Hepatocyte (in vitro differentiated cells): ENCODE measurements around the gene KDM4F. TPM values are rescaled to one million over a fixed set of nuclear protein-coding genes. Genes with fewer than 3 reads are reported as not detected.

Experiments used
- DNase-seq: peaks from one replicate; pipeline ENCODE4 v3.0.0-alpha.2; 2016; ENCODE audit warnings: low spot score
- H2AFZ ChIP-seq: fragments of 200-600 bp; sonication (generic); 2 replicates; pipeline ENCODE4 v1.6.0; 2016; ENCODE audit warnings: antibody characterized with exemption, mild to moderate bottlenecking
- H3K27ac ChIP-seq: fragments of 200-600 bp; sonication (generic); 2 replicates; pipeline ENCODE4 v1.5.1; 2016; ENCODE audit warnings: mild to moderate bottlenecking
- H3K27me3 ChIP-seq: fragments of 200-600 bp; sonication (generic); 2 replicates; pipeline ENCODE4 v1.6.1; 2016
- H3K36me3 ChIP-seq: fragments of 200-600 bp; sonication (generic); replicated peaks from 2 replicates; pipeline ENCODE4 v1.5.1; 2016; ENCODE audit warnings: low read depth; ENCODE audit not compliant: insufficient read depth
- H3K4me1 ChIP-seq: fragments of 200-600 bp; sonication (generic); 2 replicates; pipeline ENCODE4 v1.5.1; 2016; ENCODE audit warnings: mild to moderate bottlenecking, moderate library complexity; ENCODE audit not compliant: insufficient read depth
- H3K4me2 ChIP-seq: fragments of 200-600 bp; sonication (generic); 2 replicates; pipeline ENCODE4 v1.6.0; 2016
- H3K4me3 ChIP-seq: fragments of 200-600 bp; sonication (generic); 2 replicates; pipeline ENCODE4 v1.5.1; 2016; ENCODE audit warnings: mild to moderate bottlenecking
- H3K79me2 ChIP-seq: fragments of 200-600 bp; sonication (generic); 2 replicates; pipeline ENCODE4 v1.6.0; 2017; ENCODE audit warnings: mild to moderate bottlenecking
- H3K9me2 ChIP-seq: fragments of 200-600 bp; sonication (generic); replicated peaks from 2 replicates; pipeline ENCODE4 v1.6.0; 2017; ENCODE audit warnings: mild to moderate bottlenecking; ENCODE audit not compliant: insufficient read depth
- H3K9me3 ChIP-seq: fragments of 200-600 bp; sonication (generic); 2 replicates; pipeline ENCODE4 v1.5.1; 2016; ENCODE audit warnings: low read depth, mild to moderate bottlenecking
- H4K20me1 ChIP-seq: fragments of 200-600 bp; sonication (generic); 2 replicates; pipeline ENCODE4 v1.6.0; 2016; ENCODE audit warnings: mild to moderate bottlenecking; ENCODE audit not compliant: insufficient read depth, poor library complexity, severe bottlenecking
- CTCF ChIP-seq: fragments of 200-600 bp; sonication (generic); IDR thresholded peaks from 2 replicates; pipeline ENCODE4 v1.5.1; 2016; ENCODE audit warnings: antibody characterized with exemption, mild to moderate bottlenecking; ENCODE audit not compliant: poor library complexity
- EZH2 ChIP-seq: fragments of 200-600 bp; sonication (generic); IDR thresholded peaks from 2 replicates; pipeline ENCODE4 v1.6.1; 2016; ENCODE audit warnings: antibody characterized with exemption, mild to moderate bottlenecking, borderline replicate concordance
- EZH2phosphoT487 ChIP-seq: fragments of 200-600 bp; sonication (generic); IDR thresholded peaks from one replicate; pipeline ENCODE4 v1.6.1; 2018; ENCODE audit warnings: antibody characterized with exemption, mild to moderate bottlenecking, low read depth, moderate library complexity; ENCODE audit not compliant: unreplicated experiment, severe bottlenecking
- WGBS: methylation state at CpG from one replicate; pipeline ENCODE4 v1.1.6; 2016; ENCODE audit warnings: low lambda C conversion rate; ENCODE audit errors: missing lambda C conversion rate; 5-methylcytosine and 5-hydroxymethylcytosine counted together
- polyA plus RNA-seq: library from polyadenylated mRNA; unstranded; fragments of >200 nt; fragmentation: Nextera tagmentation; extraction: Ambion mirVana; gene quantifications from 2 replicates; pipeline ENCODE4 v1.2.1, GENCODE V29; 2016
- total RNA-seq: library from RNA; depleted of rRNA; stranded (reverse); fragments of >200 nt; gene quantifications from 2 replicates; pipeline ENCODE4 v1.2.3, GENCODE V29; 2014

Gene KDM4F
- total and polyA plus RNA-seq, 2 experiments from 2014 or later: not detected

- Histone ChIP-seq H3K9me2 (no peaks in the 10 kb centered on the region), H3K27me3 (no peaks in the 10 kb centered on the region), H3K36me3 (no peaks in the 10 kb centered on the region), H3K4me3 (no peak overlapping the region), H4K20me1 (no peaks in the 10 kb centered on the region), H2AFZ (no peak overlapping the region), H3K79me2 (no peaks in the 10 kb centered on the region), H3K27ac (no peak overlapping the region), H3K4me1 (peaks cover 4% of the 10 kb centered on the region), H3K9me3 (no peaks in the 10 kb centered on the region), H3K4me2 (no peak overlapping the region)
- WGBS: 95% methylated on average over 1 of the region's 1 CpG
- DNase-seq: no peak
- TF ChIP-seq EZH2 (no peak), EZH2phosphoT487 (no peak), CTCF (no peak)
Measured at GRCh38 chr11:95042239-95042638, 7.0 kb upstream of the KDM4F start.

- no peaks in the 10 kb centered on the region for H3K27me3 ChIP-seq
- no peaks in the 10 kb centered on the region for H3K9me3 ChIP-seq
- H3K27ac ChIP-seq: no peak overlapping the region
- WGBS: 92% methylated on average over 3 of the region's 3 CpGs
- H3K79me2 ChIP-seq: no peaks in the 10 kb centered on the region
- DNase-seq: no peak
- H3K4me3 ChIP-seq: no peak overlapping the region
- no peaks in the 10 kb centered on the region for H3K36me3 ChIP-seq
- H2AFZ ChIP-seq: no peak overlapping the region
- H3K4me2 ChIP-seq: no peak overlapping the region
- no peaks in the 10 kb centered on the region for H4K20me1 ChIP-seq
- no peaks in the 10 kb centered on the region for H3K9me2 ChIP-seq
- TF ChIP-seq EZH2 (no peak), CTCF (no peak), EZH2phosphoT487 (no peak)
- H3K4me1 ChIP-seq: peaks cover 4% of the 10 kb centered on the region
Measured at GRCh38 chr11:95042906-95043305, 6.3 kb upstream of the KDM4F start.

GRCh38 chr11:95044010-95044409, 5.2 kb upstream of the KDM4F start:
- Histone ChIP-seq H3K27me3 (no peaks in the 10 kb centered on the region), H2AFZ (no peak overlapping the region), H3K79me2 (no peaks in the 10 kb centered on the region), H3K4me2 (peak overlapping the region; percentile 44), H3K9me2 (no peaks in the 10 kb centered on the region), H3K36me3 (no peaks in the 10 kb centered on the region), H3K4me1 (peaks cover 4% of the 10 kb centered on the region), H4K20me1 (no peaks in the 10 kb centered on the region), H3K9me3 (no peaks in the 10 kb centered on the region), H3K27ac (no peak overlapping the region), H3K4me3 (no peak overlapping the region)
- WGBS: 29% methylated on average over 4 of the region's 4 CpGs
- no peak for DNase-seq
- no peak for TF ChIP-seq EZH2phosphoT487
- TF ChIP-seq CTCF: no peak
- no peak for TF ChIP-seq EZH2

- peaks cover 4% of the 10 kb centered on the region for H3K4me1 ChIP-seq
- no peak overlapping the region for H3K27ac ChIP-seq
- no peaks in the 10 kb centered on the region for H3K9me2 ChIP-seq
- no peak overlapping the region for H3K4me2 ChIP-seq
- H3K36me3 ChIP-seq: no peaks in the 10 kb centered on the region
- TF ChIP-seq EZH2 (no peak), EZH2phosphoT487 (no peak), CTCF (no peak)
- no peak overlapping the region for H2AFZ ChIP-seq
- no peaks in the 10 kb centered on the region for H3K9me3 ChIP-seq
- H4K20me1 ChIP-seq: no peaks in the 10 kb centered on the region
- DNase-seq: no peak
- H3K4me3 ChIP-seq: no peak overlapping the region
- H3K27me3 ChIP-seq: no peaks in the 10 kb centered on the region
- H3K79me2 ChIP-seq: no peaks in the 10 kb centered on the region
Measured at GRCh38 chr11:95045812-95046211, 3.4 kb upstream of the KDM4F start.
